ENCODE measurements around the gene CNOT10.

The CNOT10 gene

GRCh38 chr3:32698506-32698905, 13.5 kb downstream of the CNOT10 start:
- no peak overlapping the region for H3K4me3 ChIP-seq

DNA sequence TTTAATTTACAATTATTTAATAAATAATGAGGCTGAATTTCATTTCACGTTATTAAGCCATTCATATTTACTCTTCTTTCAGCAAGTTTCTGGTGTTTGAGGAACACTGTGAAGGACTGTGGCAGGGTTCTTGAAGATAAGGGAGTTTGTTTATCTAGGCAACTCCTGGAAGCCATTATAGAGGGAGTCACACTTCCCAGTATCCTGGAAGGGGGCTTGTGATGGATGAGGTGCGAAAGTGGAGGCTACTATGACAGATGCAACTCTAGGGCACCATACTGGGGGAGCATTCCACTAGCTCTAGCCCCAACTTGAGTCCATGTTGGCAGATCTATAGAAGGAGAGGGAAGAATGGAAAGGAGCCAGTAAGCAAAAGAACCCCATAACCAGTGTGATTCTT, 14.4 kb downstream of the CNOT10 start:
- no peak for DNase-seq
- TF ChIP-seq CTCF (IDR thresholded peaks at IDR 0.05), result no peak
- Histone ChIP-seq H3K27me3 (no peaks in the 10 kb centered on the region), H3K9me3 (no peaks in the 10 kb centered on the region), H3K4me3 (no peak overlapping the region), H3K36me3 (no peaks in the 10 kb centered on the region), H3K27ac (no peak overlapping the region), H3K4me1 (no peaks in the 10 kb centered on the region)
- intact Hi-C loops (cut with DNase I; ENCODE audit: low total_unique reads), result no loop called here

More at GRCh38 chr3:32698506-32698905, 13.5 kb downstream of the CNOT10 start:
- Histone ChIP-seq H3K9me3 (no peaks in the 10 kb centered on the region), H3K27ac (no peak overlapping the region), H3K4me1 (no peaks in the 10 kb centered on the region), H3K27me3 (no peaks in the 10 kb centered on the region), H3K36me3 (no peaks in the 10 kb centered on the region)
- no peak for TF ChIP-seq CTCF (IDR thresholded peaks at IDR 0.05)
- intact Hi-C loops (cut with DNase I; ENCODE audit: low total_unique reads), result no loop called here
- DNase-seq, result no peak

GRCh38 chr3:32700244-32700643, 15.3 kb downstream of the CNOT10 start:
- no peaks in the 10 kb centered on the region for H3K36me3 ChIP-seq
- no peak overlapping the region for H3K27ac ChIP-seq
- H3K4me3 ChIP-seq, result no peak overlapping the region
- DNase-seq, result no peak
- intact Hi-C loops (cut with DNase I; ENCODE audit: low total_unique reads), result no loop called here
- H3K27me3 ChIP-seq, result no peaks in the 10 kb centered on the region
- no peaks in the 10 kb centered on the region for H3K4me1 ChIP-seq
- H3K9me3 ChIP-seq, result no peaks in the 10 kb centered on the region
- no peak for TF ChIP-seq CTCF (IDR thresholded peaks at IDR 0.05)

- no peaks in the 10 kb centered on the region for H3K27me3 ChIP-seq
- DNase-seq, result no peak
- intact Hi-C loops (cut with DNase I; ENCODE audit: low total_unique reads), result no loop called here
- no peak overlapping the region for H3K4me3 ChIP-seq
- no peak for TF ChIP-seq CTCF (IDR thresholded peaks at IDR 0.05)
- H3K27ac ChIP-seq, result no peak overlapping the region
- peaks cover 0 to under 1% (median 0%) of the 10 kb centered on the region in 3 donors for H3K36me3 ChIP-seq
- no peaks in the 10 kb centered on the region for H3K9me3 ChIP-seq
- no peaks in the 10 kb centered on the region for H3K4me1 ChIP-seq
These were observed 18.5 kb downstream of the CNOT10 start for GRCh38 chr3:32703491-32703972.

- H3K4me1 ChIP-seq, result no peaks in the 10 kb centered on the region
- H3K27ac ChIP-seq, result no peak overlapping the region
- H3K4me3 ChIP-seq, result no peak overlapping the region
- H3K9me3 ChIP-seq, result no peaks in the 10 kb centered on the region
- intact Hi-C loops (cut with DNase I; ENCODE audit: low total_unique reads), result no loop called here
- H3K27me3 ChIP-seq, result no peaks in the 10 kb centered on the region
- no peak for TF ChIP-seq CTCF (IDR thresholded peaks at IDR 0.05)
- DNase-seq, result no peak
- H3K36me3 ChIP-seq, result peaks cover 6 to 16% (median 13%) of the 10 kb centered on the region in 3 donors
These were observed 20.2 kb downstream of the CNOT10 start for GRCh38 chr3:32705232-32705631.
